Right lobe of liver (tissue), 6 donors: ENCODE results near the gene TMEM232. TPM values are rescaled to one million over a fixed set of nuclear protein-coding genes. Genes with fewer than 3 reads are reported as not detected.

Experiments used
- ATAC-seq, 4 donors: fragments of 200-7000 bp; cut with Tn5 transposase; one replicate each; pipeline ENCODE4 v1.9.1; 2020; ENCODE audit warnings: mild to moderate bottlenecking in 4 of 4, moderate library complexity in 4 of 4
- DNase-seq, 3 donors: peaks; one replicate each; pipeline ENCODE4 v3.0.0-alpha.2; 2020
- H3K27ac ChIP-seq, 3 donors: fragments of 200-600 bp; one replicate each; pipeline ENCODE4 v1.8.0; 2022
- H3K27me3 ChIP-seq, 2 donors: fragments of 200-600 bp; one replicate each; pipeline ENCODE4 v1.8.0; 2022
- H3K36me3 ChIP-seq, 4 donors: fragments of 200-600 bp; sonication (generic) in 1 of 4; one replicate each; pipeline versions ENCODE4 v1.5.1 to v1.8.0; 2017 to 2022; ENCODE audit warnings: control low read depth in 1 of 4
- H3K4me1 ChIP-seq, 4 donors: fragments of 200-600 bp; sonication (generic) in 1 of 4; one replicate each; pipeline versions ENCODE4 v1.5.1 to v1.8.0; 2017 to 2022; ENCODE audit warnings: control low read depth in 1 of 4
- H3K4me3 ChIP-seq, 3 donors: fragments of 200-600 bp; one replicate each; pipeline ENCODE4 v1.8.0; 2022
- H3K9me3 ChIP-seq, 4 donors: fragments of 200-600 bp; sonication (generic) in 1 of 4; one replicate each; pipeline versions ENCODE4 v1.5.1 to v1.8.0; 2017 to 2022; ENCODE audit warnings: control low read depth in 1 of 4
- CTCF ChIP-seq, 4 donors: fragments of 200-600 bp in 3 of 4; fragments of 450-650 bp in 1 of 4; IDR thresholded peaks; one replicate each; pipeline versions ENCODE4 v1.5.1 to v1.8.0; 2016 to 2022; ENCODE audit warnings: antibody characterized with exemption in 4 of 4, mild to moderate bottlenecking in 2 of 4
- POLR2A ChIP-seq: fragments of 450-650 bp; IDR thresholded peaks from one replicate; pipeline ENCODE4 v1.6.1; 2017; ENCODE audit warnings: antibody characterized with exemption, mild to moderate bottlenecking
- WGBS: methylation state at CpG from one replicate; pipeline ENCODE4 v1.1.6; 2018; ENCODE audit warnings: low coverage, low lambda C conversion rate; ENCODE audit not compliant: insufficient coverage; ENCODE audit errors: missing lambda C conversion rate; 5-methylcytosine and 5-hydroxymethylcytosine counted together
- intact Hi-C, 2 donors: fragments of 100-400 bp; cut with DNase I; formaldehyde crosslinking; loops; one replicate each; pipeline versions ENCODE4 v1.11.2 to v1.14.1; 2022
- microRNA-seq, 2 donors: library from miRNA; unstranded; fragments of <30 nt; microRNA quantifications; one replicate each; pipeline ENCODE4, GENCODE V29; 2019 to 2020
- small RNA-seq, 2 experiments: library from RNA; depleted of rRNA; stranded (forward); fragments of <200 nt; gene quantifications; one replicate each; pipeline ENCODE3, GENCODE V24; 2016
- total RNA-seq, 6 experiments: library from RNA; depleted of rRNA in 2 of 6; stranded (reverse); fragments of >200 nt in 2 of 6; fragmentation: NEBNext Ultra II Directional in 3 of 6; extraction: Animal tissue kit (Norgen Biotek cat#: 25700) in 3 of 6; gene quantifications; one replicate each; pipeline versions ENCODE4 v1.1.0 to v1.2.4, GENCODE V29; 2016 to 2023
- donor health status: DM: no; HTN: yes; CAD: no.
- donor health status: DM: no; HTN: no; CAD: no.
- donor health status: DM: no; HTN: no; CAD: no.
- donor health status: DM: no; HTN: yes; CAD: no.
- donor health status: DM: no; HTN: yes; CAD: no.

TMEM232 gene
- total RNA-seq, 6 experiments from 2014 or later: 0.31 to 1.3 (median 0.68) TPM

GRCh38 chr5:110371725-110372041 lies 354.8 kb downstream of the TMEM232 start:
- H3K9me3 ChIP-seq: no peaks in the 10 kb centered on the region
- H3K27me3 ChIP-seq: no peaks in the 10 kb centered on the region
- WGBS: 76% methylated on average over 3 of the region's 3 CpGs
- ATAC-seq (no peak), DNase-seq (no peak)
- no peak overlapping the region for H3K4me3 ChIP-seq
- no peaks in the 10 kb centered on the region for H3K4me1 ChIP-seq
- no peak for TF ChIP-seq POLR2A
- no peak for TF ChIP-seq CTCF (IDR thresholded peaks at IDR 0.05)
- no peak overlapping the region for H3K27ac ChIP-seq
- intact Hi-C loops: no loop called here
- H3K36me3 ChIP-seq: no peaks in the 10 kb centered on the region

- TF ChIP-seq POLR2A: no peak
- no peak for TF ChIP-seq CTCF (IDR thresholded peaks at IDR 0.05)
- Histone ChIP-seq H3K27me3 (no peaks in the 10 kb centered on the region), H3K9me3 (no peaks in the 10 kb centered on the region), H3K36me3 (no peaks in the 10 kb centered on the region), H3K4me1 (no peaks in the 10 kb centered on the region), H3K27ac (no peak overlapping the region), H3K4me3 (no peak overlapping the region)
- intact Hi-C loops: no loop called here
- WGBS: 75% methylated on average over 1 of the region's 1 CpG
- DNase-seq (no peak), ATAC-seq (no peak)
These were observed 355.3 kb downstream of the TMEM232 start for GRCh38 chr5:110371011-110371724.

Small RNA genes within 50 kb of the gene (microRNA-seq; reads per million reads assigned to microRNA genes)
- gene MIR548F3: 0 reads per million in 2 donors

Small RNA genes within 50 kb of the gene (small RNA-seq; reads per million reads assigned to genes)
- gene MIR548F3 (0 reads per million in 2 experiments), gene RF00432 (0 reads per million in 2 experiments)

Other genes with a start within 250 kb of the TMEM232 start
- gene SLC25A46, start 12.3 kb upstream of the TMEM232 start, total RNA-seq: 10 to 100 TPM; 22.0 to 35.6 (median 26.0) TPM